HG02981 (cell line): ENCODE data around the gene TTBK1.

Experiments used
- ATAC-seq: cut with Tn5 transposase; IDR thresholded peaks from one replicate; pipeline ENCODE4 v1.9.1; 2021; ENCODE audit warnings: mild to moderate bottlenecking, moderate library complexity; ENCODE audit not compliant: unreplicated experiment

The TTBK1 gene

DNA sequence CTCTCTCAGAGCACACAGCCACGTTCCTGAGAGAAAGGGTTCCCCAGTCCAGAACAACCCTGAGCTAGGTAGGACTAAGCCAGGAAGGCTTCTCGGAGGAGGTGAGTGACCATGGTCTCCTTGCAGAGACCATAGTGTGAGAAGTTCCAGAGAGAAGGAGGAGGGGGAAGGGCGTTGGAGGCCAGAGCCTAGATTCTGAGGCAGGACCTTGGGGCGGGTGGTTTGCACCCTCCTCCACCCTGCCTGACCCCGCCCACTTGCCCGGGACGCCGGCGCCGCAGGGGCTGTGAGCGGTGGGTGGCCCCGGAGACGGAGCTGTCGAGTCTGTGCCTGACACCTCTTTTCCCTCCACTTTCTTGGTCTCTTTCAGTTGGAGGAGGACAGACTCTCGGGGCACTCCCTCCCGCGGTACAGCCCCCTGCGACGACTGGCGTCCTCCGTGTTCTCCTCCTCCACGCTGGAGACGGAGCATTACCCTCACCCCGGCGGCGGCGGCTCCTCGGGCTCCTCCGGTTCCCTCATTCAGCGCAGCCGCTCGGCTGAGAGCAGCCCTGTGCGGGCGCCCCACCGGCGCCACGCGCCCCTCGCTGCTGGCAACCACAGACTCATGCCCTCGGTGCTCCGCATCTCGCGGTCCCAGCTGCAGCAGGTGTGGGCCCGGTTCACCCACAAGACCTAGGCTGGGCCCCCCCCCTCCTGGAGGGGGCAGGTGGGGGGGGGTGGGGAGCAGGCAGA lies 26.2 kb downstream of the TTBK1 start:
- ATAC-seq: no peak

GRCh38 chr6:43271103-43271815 lies 28.0 kb downstream of the TTBK1 start:
- ATAC-seq: no peak

DNA sequence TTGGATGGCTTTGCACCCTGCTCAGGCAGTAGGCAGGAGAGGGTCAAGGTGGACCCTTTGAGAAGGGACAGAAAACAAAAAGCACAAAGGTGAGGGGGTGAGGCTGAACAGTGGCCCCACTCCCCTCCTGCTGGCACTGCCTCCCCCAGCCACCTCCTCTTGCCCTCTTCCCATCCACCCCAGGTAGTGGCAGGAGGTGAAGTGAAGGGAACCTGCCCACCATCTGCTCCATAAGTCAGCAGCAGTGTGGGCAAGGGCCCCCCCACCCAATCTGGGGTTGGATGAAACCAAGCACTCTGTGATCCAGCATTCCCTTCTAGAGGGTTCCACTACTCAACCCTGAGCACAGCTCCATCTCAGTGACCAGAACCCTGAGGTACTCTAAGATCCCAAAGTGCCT lies 28.7 kb downstream of the TTBK1 start:
- ATAC-seq: no peak

- ATAC-seq: no peak
These were observed 30.4 kb downstream of the TTBK1 start for GRCh38 chr6:43273707-43274106.

DNA sequence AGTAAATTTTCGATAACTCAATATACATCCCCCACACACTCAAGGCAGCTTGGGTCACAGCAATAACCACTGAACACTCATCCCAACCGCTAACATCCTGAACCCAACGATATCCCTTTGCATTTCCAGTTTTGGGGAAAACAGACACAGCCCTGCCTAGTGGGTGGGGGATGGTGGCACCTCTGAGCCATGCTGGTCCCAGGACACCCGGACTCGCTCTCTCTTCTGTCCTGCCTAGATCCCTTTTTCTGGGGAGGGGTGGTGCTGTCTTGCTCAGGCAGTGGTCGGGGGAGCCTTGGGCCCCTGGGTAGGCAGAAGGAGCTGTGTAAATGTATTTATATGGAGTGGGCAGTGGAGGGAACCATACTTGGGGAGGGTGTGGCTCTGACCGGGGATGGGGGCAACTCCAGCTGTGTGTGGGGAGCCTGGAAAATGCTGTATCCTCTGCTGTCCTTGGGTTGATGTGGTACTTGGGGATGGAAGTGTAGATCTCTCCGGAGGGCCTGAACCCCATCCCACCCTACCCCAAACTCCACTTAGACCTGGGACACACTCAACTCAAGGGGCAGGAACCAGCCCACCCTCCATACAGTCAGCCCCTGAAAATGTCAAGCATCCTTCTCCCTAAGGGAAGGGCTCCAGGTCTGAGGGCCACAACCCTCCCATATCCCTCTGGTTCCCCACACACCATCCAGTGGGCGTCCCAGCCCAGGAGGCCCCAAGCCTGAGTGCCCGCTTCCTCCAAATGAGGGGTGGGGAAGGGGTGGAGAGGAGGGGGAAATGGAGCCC lies 31.0 kb downstream of the TTBK1 start:
- no peak for ATAC-seq

GRCh38 chr6:43274916-43275597 lies 31.8 kb downstream of the TTBK1 start:
- no peak for ATAC-seq

DNA sequence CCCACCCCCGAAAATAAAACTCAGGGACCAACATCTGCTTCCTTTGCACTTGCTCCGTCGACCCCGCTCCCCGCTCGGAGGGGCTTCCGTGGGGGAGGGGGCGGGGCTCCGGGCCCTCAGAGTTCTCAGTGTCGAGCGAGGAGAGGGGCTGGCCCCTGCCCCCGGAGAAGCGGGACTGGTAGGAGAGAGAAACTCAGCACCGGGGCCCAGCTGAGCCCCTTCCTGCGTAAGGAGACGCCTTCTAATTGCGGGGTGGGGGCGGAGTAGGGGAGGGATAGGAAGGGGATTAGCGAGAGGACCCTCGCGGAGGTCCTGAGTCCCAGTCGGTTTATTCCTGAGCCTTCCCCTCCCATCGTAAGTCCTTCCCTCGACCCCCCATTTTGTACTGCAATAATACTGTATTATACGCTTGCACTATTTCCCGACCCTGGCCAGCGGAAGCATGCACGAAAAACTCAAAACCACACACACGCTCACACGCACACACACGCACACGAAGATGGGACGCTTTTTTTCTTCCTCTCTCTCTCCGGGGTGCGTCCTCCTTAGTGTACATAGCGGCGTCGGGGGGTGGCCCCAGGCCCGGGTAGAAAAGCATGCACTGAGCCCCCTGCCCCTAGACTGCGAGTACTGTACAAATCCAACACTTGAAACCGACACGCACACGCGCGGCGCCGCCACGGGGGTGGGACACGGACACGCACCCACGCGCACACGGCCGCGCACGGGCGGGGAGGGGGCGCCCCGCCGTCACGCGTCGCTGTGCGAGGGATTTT lies 32.7 kb downstream of the TTBK1 start:
- ATAC-seq: no peak

DNA sequence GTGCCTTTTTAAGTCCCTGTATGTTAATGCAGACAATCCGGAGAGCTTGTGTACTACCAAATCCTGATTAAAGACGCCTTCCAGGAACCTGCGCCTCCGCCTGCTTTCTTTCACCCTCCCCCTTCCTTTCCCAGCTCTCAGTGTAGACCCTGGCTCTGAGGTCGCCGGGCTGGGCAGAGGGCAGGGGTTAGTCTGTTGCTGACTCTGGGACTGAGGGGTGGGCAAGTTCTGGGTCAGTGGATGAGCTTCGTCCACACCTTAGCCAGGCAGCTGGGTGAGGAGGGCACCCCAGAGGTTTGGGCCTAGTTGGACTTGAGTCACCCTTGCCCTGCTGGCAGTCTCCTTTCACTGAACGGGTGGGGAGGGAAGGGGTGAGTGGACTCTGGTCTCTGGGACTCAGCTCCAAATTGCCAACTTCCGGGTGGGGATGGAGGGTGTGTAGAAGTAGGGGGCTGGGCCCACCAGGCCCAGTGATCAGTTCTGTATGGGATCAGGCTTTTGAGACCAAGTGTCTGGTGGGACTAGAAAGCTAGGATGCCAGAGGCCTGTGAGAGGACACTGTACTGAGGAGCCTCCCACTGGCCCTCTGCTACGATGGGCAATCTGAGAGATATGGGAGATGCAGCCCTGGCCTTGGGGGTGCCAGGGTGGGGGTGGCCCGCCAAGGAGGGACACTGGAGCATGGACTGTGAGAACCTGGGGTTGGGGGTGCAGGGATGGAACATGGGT lies 33.5 kb downstream of the TTBK1 start:
- no peak for ATAC-seq

GRCh38 chr6:43277306-43277642 lies 34.0 kb downstream of the TTBK1 start:
- ATAC-seq: no peak

DNA sequence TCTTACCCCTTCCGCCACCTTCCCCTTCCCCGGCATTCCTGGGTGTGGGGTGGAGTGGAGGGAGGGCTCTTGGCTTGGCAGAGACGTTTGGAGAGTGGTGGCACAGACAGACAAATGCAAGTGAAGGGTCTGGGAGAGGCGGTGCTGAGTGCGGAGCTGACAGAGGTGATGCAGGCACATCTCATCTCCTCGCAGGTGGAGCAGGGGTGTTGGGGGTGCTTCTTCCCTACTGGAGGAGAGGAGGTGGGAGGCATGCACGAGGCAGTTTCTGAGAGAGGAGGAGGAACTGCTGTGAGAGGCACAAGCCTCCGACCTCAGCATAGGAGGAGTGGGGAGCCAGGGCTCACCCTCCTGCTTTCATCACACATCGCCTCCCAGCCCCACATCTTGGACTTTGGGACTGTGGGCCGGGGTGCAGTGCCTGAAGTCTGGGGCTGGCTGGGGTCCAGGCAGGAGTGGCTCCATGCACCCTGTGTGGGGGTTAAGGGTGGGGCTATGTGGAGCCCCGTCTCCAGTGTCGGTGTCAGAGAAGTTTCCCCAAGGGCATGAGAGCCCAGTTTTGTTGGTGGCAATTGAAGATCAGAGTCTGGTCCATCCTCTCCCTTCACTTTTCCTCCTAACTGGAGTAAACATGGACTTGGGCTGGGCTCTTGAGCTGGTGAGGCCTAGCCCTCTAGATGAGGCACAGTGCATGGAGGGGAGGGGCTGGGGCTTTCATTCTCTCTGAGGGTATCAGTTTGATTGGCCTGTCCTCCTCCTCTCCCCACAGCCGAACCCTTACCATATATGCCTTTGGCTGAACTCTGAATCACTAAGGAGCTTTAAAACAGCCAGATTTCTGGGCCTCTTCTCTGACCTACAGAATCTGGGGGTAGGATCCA lies 34.6 kb downstream of the TTBK1 start:
- ATAC-seq: no peak

DNA sequence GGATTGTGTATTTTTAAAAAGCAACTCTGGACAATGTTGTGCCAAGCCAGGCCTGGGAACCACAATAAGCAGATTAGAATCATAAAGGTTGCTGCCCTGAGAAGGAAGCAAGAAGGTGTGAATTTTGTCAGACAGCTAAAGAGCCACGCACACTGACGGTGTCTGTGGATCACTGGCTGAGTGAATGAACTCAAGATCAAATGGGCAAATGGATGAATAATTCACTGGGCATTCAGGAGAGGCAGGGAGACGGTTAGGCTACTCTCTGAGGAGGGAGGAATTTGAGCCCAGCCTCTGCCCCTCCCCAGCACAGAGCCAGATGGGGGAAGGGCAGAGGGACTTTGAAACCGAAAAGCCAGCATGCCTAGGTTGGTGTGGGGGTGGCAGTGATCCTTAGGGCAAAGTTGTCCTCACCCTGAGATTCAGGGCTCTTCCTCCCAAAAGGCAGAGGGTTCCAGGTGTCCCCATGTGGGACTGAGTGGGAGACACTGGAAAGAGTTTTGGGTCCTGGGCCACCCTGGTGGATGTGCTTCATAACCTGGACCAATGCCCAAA lies 35.3 kb downstream of the TTBK1 start:
- no peak for ATAC-seq

DNA sequence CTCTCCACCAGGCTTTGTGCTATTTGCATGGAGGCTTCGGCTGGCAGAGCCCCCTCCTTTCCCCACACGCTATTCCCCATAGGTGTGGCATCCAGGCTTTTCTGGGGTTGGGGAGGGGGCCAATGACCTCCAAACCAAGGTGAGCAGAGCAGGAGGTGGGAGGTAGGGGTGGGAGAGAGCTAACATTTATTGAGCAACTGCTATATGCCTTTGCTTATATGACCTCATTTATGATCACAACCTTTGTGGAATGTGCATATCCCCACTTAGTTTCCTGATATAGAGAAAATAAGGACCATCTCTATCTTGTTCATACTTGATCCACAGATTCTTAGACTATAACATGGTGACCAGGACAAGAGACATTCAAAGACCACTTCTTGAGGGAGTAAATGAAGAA lies 37.0 kb downstream of the TTBK1 start:
- ATAC-seq: no peak

DNA sequence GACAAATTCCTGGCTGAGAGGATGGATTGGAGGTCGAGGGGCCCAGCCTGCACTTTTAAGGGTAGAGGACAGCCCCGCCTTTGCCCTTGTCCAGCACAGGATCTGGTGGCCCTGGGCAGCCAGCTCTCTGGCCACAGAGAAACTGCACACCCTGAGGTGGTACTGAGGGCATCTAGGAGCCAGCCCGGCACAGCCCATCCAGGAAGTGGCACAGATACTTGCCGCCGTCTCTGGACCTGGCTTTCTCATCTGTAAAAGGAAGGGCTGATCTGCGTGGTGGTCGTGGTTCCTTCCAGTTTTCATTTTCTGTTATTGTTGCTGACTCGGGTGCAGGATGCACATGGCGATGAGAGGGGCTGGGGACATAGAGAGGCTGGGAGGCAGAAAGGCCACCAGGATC lies 38.8 kb downstream of the TTBK1 start:
- ATAC-seq: no peak

DNA sequence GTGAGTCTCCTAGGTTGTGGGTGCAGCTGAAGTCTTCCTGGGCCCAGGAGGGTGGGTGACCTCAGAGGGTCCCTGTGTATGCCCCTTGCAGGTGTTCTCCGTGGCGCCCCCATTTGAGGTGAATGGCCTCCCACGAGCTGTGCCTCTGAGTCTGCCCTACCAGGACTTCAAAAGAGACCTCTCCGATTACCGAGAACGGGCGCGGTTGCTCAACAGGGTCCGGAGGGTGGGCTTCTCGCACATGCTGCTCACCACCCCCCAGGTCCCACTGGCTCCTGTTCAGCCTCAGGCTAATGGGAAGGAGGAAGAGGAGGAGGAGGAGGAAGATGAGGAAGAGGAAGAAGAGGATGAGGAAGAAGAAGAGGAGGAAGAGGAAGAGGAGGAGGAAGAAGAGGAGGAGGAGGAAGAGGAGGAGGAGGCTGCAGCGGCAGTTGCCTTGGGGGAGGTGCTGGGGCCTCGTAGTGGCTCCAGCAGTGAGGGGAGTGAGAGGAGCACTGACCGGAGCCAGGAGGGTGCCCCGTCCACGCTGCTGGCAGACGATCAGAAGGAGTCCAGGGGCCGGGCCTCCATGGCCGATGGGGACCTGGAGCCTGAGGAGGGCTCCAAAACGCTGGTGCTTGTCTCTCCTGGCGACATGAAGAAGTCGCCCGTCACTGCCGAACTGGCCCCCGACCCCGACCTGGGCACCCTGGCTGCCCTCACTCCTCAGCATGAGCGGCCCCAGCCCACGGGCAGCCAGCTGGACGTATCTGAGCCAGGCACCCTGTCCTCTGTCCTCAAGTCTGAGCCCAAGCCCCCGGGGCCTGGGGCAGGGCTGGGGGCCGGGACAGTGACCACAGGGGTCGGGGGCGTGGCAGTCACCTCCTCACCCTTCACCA lies 39.6 kb downstream of the TTBK1 start:
- ATAC-seq: no peak

- no peak for ATAC-seq
These were observed 40.2 kb downstream of the TTBK1 start for GRCh38 chr6:43283514-43283901.

- no peak for ATAC-seq
These were observed 40.6 kb downstream of the TTBK1 start for GRCh38 chr6:43283905-43284304.

DNA sequence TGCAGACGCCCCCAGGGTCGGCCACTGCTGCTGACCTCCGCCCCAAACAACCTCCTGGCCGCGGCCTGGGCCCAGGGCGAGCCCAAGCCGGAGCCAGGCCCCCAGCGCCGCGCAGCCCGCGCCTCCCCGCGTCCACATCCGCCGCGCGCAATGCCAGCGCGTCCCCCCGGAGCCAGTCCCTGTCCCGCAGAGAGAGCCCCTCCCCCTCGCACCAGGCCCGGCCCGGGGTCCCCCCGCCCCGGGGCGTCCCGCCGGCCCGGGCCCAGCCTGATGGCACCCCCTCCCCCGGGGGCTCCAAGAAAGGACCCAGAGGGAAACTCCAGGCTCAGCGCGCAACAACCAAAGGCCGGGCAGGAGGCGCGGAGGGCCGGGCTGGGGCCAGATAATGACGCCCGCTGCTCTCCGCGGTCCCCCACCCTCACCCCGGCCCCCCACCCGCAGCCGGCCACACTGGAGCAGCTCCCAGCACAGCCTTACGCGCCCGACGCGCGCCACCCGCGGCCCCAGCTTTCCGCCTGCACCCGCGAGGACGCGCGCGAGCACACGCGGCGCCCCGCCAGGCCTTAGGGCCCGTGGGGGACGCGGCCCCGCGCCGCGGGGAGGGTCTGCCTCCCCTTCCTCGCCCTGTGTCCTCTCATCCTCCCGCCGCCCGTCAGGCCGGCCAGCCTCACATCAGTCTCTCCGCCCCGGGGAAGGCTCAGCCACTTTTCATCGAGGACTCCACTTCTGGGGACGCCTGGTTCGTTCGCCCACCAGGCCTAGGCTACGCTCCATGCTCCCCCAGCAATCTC lies 41.9 kb downstream of the TTBK1 start:
- no peak for ATAC-seq
